GM11168 (cell line): Measurements from ENCODE around the gene SIL1.

Source experiments
- in situ Hi-C: fragments of 300-500 bp; cut with MboI; formaldehyde crosslinking; loops from one replicate; pipeline ENCODE4 v1.12.0; 2022; ENCODE audit warnings: low sequenced_read_pairs; ENCODE audit not compliant: unreplicated experiment

The SIL1 gene

DNA sequence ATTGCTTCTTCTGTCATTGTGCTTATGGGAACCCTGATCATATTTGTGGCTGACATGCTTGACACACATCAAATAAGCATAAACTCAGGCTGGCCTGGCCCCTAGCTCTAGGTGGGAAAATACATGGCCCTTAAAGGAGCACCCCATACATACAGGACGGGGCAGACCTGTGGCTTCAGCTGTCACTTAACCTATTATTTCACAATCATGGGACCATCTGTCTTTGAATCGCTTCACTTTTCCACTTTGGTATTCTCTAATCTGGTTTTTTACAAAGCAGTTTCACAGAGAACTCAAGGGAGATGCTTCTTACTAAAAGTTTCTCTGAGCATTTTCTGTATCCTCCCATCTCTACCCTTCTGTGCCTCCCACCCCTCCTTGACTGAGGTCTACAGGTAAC, 288.4 kb downstream of the SIL1 start:
- in situ Hi-C loops = no loop called here

DNA sequence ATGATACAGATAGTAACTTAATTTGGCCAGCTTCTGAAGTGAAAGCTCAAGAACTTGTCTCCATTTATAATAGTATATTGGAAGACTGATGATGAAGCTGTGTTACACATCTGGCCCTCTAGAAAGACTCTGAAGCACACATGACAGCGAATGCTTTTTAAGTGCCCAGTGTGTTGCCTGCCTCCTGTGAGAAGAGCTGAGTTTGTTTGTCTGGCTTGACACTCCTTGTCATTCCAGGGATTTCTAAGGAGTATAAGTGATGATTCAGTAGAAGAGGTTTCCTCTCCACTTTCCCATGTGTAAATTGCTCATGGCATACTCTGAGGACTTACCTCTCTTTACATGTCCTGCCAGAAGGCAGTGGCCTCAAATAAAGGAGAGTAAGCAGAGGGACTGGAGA, 292.6 kb downstream of the SIL1 start:
- in situ Hi-C loops = no loop called here

DNA sequence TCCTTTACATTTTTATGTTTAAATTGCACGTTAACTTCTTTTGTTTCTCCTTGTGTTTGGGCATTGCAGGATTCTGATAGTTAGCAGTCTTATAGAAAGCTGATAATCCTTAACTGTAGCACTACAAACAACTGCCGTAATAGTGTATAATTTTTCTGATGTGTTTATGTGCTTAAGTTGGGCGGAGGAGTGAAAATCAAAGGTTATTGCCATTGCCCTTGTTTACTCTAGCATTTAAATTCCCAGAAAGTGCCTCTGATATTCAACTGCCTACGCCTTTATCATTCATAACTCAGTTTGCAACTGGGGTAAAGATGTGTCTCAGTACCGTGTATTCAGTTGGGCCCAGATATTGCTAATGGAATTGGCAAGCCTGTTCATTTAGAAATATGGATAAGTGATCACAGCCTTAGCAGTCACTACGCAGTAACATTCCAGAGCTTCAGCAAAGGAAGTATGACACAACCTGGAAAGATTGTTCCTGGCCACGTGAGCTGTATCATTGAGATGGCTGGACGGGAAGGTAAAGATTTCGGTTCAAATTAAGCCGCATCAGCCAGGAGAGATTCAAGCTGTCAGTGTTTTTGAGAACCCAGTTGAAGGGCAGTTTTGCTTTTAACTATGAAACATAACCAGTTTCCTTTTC, 294.9 kb downstream of the SIL1 start:
- in situ Hi-C loops = no loop called here

DNA sequence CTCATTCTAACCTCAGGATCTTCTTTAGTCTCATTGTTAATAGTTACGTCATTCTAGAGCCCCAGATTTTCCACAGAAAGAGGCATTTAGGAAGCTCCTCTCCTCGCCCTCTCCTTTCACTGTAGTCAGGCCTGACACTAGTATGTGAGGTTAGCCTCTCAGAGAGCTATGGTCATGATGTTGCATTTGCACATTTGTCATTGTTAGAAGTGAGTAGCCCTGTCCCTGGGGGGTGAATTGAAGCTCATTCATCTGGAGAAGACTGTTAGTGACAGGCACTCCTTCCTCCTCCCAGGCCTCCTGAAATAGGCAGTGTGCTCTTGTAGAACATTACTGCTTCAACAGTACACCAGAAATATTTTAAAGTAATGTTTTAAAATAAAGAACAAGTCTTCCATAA, 296.5 kb downstream of the SIL1 start:
- in situ Hi-C loops = no loop called here

DNA sequence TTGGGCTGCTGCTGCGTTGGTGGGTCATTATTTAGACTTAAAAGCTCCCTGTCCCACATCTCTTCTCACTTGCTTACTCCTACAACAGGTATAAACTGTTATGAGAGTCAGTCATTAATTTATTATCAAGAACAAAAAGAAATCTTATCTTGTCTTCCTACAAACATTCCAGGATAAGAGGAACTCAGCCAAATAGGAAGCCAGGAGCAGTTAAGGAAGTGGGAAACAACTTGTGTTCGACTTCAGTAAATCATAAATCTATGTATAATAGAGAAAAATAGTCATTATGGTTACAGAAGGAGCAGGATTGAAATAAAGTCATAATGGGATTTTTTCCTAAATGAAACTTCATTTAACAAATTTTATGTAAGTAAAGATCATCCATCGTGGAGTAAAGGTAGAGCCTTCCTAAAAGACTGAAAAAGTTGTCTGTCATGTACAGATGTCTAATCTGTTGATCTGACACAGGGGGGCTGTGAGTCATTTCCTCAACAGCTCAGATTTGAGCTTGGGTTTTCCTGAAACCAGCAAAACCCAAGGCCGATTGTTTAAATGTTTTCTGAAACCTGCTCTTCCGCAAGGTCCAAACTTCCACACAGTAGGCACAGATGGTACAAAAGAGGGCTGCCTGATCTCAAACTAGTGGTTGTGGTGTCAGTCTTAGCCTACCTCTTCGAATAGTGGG, 297.7 kb downstream of the SIL1 start:
- in situ Hi-C loops = no loop called here

DNA sequence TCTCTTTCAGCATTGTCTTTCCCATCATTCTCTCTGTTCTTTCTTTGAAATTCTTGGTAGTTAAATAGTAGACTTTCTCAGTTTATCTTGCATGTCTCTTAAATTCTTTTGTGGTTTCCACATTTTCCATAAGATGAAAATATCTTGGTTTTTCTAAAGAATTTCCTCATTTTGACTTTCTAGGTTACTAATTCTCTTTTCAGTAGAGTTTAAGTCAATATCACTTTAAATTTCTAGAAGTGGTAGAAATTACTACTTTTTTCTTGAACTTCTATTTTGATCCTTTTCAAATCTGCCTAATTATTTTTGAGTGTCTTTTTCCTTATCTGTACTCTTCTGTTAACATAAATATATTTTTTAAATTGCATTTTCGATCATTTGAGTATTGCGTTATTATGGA, 299.4 kb downstream of the SIL1 start:
- in situ Hi-C loops = no loop called here

DNA sequence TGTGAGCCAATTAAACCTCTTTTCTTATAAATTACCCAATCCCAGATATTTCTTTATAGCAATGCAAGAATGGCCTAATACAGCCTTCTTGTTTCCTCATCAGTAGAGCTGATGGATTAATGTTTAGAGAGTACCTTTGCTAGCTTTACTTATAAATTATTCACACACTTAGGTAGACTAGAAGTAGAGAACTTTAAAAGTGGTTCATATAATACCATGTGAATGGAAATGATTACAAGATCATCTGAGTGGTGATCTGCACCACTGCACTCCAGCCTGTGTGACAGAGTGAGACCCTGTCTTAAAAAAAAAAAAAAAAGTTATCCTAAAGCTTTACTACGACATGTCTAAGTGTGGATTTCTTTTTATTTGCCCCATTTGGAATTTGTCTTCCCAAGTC, 299.9 kb downstream of the SIL1 start:
- in situ Hi-C loops = no loop called here
